ENCODE data around the gene SETD1A. TPM values are rescaled to one million over a fixed set of nuclear protein-coding genes. Genes with fewer than 3 reads are reported as not detected.
A peak's percentile ranks its signal among the peaks of the same experiment; 100 is the strongest.

Gene SETD1A
- polyA plus RNA-seq, 2 of the 4 experiments (the other 2 are of a cell fraction): 2.0 to 21.2 TPM

DNA sequence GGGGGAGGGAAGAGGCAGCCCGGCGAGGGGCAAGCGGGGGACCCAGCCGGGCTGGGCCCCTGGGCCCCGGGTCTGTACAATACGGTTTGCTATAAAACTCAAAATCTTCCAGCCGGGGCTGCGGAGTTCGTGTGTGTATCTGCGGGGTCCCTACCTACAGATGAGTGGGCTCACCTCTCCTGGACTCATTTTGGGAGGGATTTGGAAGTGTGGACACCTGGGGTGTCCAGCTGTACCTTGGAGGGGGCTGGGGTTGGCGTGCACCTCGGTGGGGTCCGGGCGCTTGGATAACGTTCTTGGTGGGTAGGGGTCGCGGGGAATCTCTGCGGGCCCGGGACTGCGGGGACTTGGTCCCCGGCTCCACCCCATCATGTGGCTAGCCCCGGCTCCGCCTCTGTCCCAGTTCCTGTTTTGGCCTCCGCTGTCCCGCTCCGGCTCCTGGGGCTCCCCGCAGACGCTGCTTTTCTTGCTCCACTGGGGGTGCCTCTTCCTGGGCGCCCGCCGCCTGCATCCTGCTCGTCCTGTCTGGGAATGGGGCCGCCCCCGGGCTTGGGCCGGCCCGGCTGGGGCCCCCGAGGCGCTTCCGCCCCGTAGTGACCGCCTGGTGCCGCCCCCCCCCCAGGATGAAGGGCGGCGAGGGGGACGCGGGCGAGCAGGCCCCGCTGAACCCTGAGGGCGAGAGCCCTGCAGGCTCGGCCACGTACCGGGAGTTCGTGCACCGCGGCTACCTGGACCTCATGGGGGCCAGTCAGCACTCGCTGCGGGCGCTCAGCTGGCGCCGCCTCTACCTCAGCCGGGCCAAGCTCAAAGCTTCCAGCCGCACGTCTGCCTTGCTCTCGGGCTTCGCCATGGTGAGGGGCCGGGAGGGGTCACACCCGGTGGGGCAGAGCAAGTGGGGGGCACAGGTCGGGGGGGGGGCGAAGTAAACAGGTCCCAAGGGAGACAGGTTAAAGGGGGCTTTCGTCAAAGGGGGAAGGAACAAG, 8.6 kb upstream of the SETD1A start, which contains the start of gene ORAI3 (continued):
- TF ChIP-seq, protein P1, sequence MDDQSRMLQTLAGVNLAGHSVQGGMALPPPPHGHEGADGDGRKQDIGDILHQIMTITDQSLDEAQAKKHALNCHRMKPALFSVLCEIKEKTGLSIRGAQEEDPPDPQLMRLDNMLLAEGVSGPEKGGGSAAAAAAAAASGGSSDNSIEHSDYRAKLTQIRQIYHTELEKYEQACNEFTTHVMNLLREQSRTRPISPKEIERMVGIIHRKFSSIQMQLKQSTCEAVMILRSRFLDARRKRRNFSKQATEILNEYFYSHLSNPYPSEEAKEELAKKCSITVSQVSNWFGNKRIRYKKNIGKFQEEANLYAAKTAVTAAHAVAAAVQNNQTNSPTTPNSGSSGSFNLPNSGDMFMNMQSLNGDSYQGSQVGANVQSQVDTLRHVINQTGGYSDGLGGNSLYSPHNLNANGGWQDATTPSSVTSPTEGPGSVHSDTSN (IDR thresholded peaks at IDR 0.05): peak; percentile 65
- TF ChIP-seq KDM1A (IDR thresholded peaks at IDR 0.05; ENCODE audit: low read depth) (no peak), RCOR1 (IDR thresholded peaks at IDR 0.05; ENCODE audit: low read depth, low read length) (no peak), TFCP2L1 (CRISPR knock-in tag; IDR thresholded peaks at IDR 0.05) (no peak), FOSL2 (IDR thresholded peaks at IDR 0.05) (no peak), FOSL2 (CRISPR knock-in tag; IDR thresholded peaks at IDR 0.05) (no peak), EP300 (IDR thresholded peaks at IDR 0.05) (no peak), SREBF2 (IDR thresholded peaks at IDR 0.05) (no peak), ZFP36 (IDR thresholded peaks at IDR 0.05; ENCODE audit: borderline replicate concordance, partially characterized antibody) (no peak), HOXB5 (CRISPR knock-in tag; IDR thresholded peaks at IDR 0.05) (no peak), CBX8 (IDR thresholded peaks at IDR 0.05) (no peak), TP53 (CRISPR knock-in tag; IDR thresholded peaks at IDR 0.05) (no peak), NPAS2 (CRISPR knock-in tag; IDR thresholded peaks at IDR 0.05; ENCODE audit: borderline replicate concordance) (no peak), NR3C1 (IDR thresholded peaks at IDR 0.05) (no peak), MAZ (IDR thresholded peaks at IDR 0.05; ENCODE audit: borderline replicate concordance, low read depth, low read length) (no peak), ZC3H11A (IDR thresholded peaks at IDR 0.05) (no peak), GATA3 (IDR thresholded peaks at IDR 0.05; ENCODE audit: borderline replicate concordance) (no peak), HEYL (CRISPR knock-in tag; IDR thresholded peaks at IDR 0.05) (no peak), RARB (CRISPR knock-in tag; IDR thresholded peaks at IDR 0.05) (no peak)
- TF ChIP-seq, protein P2, sequence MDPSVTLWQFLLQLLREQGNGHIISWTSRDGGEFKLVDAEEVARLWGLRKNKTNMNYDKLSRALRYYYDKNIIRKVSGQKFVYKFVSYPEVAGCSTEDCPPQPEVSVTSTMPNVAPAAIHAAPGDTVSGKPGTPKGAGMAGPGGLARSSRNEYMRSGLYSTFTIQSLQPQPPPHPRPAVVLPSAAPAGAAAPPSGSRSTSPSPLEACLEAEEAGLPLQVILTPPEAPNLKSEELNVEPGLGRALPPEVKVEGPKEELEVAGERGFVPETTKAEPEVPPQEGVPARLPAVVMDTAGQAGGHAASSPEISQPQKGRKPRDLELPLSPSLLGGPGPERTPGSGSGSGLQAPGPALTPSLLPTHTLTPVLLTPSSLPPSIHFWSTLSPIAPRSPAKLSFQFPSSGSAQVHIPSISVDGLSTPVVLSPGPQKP (IDR thresholded peaks at IDR 0.05; ENCODE audit: low read depth, low read length): no peak
- TF ChIP-seq, protein P3, sequence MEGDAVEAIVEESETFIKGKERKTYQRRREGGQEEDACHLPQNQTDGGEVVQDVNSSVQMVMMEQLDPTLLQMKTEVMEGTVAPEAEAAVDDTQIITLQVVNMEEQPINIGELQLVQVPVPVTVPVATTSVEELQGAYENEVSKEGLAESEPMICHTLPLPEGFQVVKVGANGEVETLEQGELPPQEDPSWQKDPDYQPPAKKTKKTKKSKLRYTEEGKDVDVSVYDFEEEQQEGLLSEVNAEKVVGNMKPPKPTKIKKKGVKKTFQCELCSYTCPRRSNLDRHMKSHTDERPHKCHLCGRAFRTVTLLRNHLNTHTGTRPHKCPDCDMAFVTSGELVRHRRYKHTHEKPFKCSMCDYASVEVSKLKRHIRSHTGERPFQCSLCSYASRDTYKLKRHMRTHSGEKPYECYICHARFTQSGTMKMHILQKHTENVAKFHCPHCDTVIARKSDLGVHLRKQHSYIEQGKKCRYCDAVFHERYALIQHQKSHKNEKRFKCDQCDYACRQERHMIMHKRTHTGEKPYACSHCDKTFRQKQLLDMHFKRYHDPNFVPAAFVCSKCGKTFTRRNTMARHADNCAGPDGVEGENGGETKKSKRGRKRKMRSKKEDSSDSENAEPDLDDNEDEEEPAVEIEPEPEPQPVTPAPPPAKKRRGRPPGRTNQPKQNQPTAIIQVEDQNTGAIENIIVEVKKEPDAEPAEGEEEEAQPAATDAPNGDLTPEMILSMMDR (IDR thresholded peaks at IDR 0.05): no peak
- TF ChIP-seq, protein P4, sequence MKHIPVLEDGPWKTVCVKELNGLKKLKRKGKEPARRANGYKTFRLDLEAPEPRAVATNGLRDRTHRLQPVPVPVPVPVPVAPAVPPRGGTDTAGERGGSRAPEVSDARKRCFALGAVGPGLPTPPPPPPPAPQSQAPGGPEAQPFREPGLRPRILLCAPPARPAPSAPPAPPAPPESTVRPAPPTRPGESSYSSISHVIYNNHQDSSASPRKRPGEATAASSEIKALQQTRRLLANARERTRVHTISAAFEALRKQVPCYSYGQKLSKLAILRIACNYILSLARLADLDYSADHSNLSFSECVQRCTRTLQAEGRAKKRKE (CRISPR knock-in tag; IDR thresholded peaks at IDR 0.05; ENCODE audit: low read depth): no peak
- TF ChIP-seq, protein P5, sequence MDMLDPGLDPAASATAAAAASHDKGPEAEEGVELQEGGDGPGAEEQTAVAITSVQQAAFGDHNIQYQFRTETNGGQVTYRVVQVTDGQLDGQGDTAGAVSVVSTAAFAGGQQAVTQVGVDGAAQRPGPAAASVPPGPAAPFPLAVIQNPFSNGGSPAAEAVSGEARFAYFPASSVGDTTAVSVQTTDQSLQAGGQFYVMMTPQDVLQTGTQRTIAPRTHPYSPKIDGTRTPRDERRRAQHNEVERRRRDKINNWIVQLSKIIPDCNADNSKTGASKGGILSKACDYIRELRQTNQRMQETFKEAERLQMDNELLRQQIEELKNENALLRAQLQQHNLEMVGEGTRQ (IDR thresholded peaks at IDR 0.05): 0 out of 2 replicates have a peak, but pooled peaks have one; percentile 35

Data from A549 (cell line).